ENCODE data around the gene CACHD1. TPM values are rescaled to one million over a fixed set of nuclear protein-coding genes. Genes with fewer than 3 reads are reported as not detected.

CACHD1 gene
- total and polyA plus RNA-seq, 9 of the 15 experiments (the other 6 are each of a cell fraction or from before 2014, with no cell fraction given): 0.07 TPM; not detected in 8

DNA sequence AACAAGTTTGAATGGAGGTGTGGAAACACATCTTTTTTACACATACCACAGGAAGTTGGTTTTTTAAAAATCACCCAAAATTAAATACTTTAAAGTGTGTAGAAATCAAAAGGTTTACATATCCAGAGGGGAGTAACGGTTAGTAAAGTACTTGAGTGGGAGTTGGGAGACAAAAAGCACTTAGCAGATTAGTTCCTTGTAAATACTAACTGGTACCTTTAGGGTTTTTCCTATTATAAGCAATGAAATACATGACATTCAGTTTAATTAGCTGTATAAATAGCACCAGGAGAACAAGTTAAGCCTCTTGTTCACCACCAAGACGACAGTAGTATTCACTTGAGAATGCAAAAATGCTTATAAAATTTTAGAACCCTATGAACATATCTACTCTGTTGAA lies 251.2 kb downstream of the CACHD1 start (continued):
- TF ChIP-seq, protein P1, sequence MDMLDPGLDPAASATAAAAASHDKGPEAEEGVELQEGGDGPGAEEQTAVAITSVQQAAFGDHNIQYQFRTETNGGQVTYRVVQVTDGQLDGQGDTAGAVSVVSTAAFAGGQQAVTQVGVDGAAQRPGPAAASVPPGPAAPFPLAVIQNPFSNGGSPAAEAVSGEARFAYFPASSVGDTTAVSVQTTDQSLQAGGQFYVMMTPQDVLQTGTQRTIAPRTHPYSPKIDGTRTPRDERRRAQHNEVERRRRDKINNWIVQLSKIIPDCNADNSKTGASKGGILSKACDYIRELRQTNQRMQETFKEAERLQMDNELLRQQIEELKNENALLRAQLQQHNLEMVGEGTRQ (CRISPR knock-in tag; IDR thresholded peaks at IDR 0.05): no peak
- TF ChIP-seq MBD2 (IDR thresholded peaks at IDR 0.05; ENCODE audit: borderline replicate concordance, low read depth) (no peak), SMARCE1 (IDR thresholded peaks at IDR 0.05) (no peak), CHCHD3 (CRISPR knock-in tag; IDR thresholded peaks at IDR 0.05) (no peak), ZNF583 (CRISPR knock-in tag; IDR thresholded peaks at IDR 0.05) (no peak)

- in situ Hi-C loops (cut with MboI): no loop called here
- Histone ChIP-seq H3K36me3 (ENCODE audit: control insufficient read depth, insufficient read depth, low read length) (no peaks in the 10 kb centered on the region), H3K9ac (ENCODE audit: insufficient read depth in 1 of 2, low read depth in 2 of 2, low read length in 2 of 2) (no peak overlapping the region), H3K27me3 (ENCODE audit: control insufficient read depth in 2 of 2, insufficient read depth in 2 of 2, low read length in 2 of 2) (no peaks in the 10 kb centered on the region), H3K4me2 (ENCODE audit: insufficient read depth, low read length) (no peak overlapping the region), H2AFZ (ENCODE audit: low read depth, low read length) (no peak overlapping the region), H3K79me2 (ENCODE audit: control insufficient read depth, insufficient read depth, low read length) (no peaks in the 10 kb centered on the region), H3K9me3 (replicated peaks; ENCODE audit: control insufficient read depth, insufficient read depth, low read depth, low read length) (no peaks in the 10 kb centered on the region), H3K27ac (ENCODE audit: extremely low read depth, low read depth, low read length) (no peak overlapping the region), H3K4me3 (no peak overlapping the region), H3K4me1 (replicated peaks in 1 of 2; ENCODE audit: control insufficient read depth in 2 of 2, insufficient read depth in 2 of 2, low read length in 2 of 2) (no peaks in the 10 kb centered on the region), H3K9me1 (ENCODE audit: control insufficient read depth, insufficient read depth, low read length) (no peaks in the 10 kb centered on the region), H4K20me1 (replicated peaks; ENCODE audit: control insufficient read depth, insufficient read depth, low read length) (no peaks in the 10 kb centered on the region)
- ATAC-seq (no peak), DNase-seq (ENCODE audit: extremely low read depth in 1 of 4, low spot score in 3 of 4) (no peak), FAIRE-seq (no peak)
- ChIA-PET CTCF (ENCODE audit: low intra/inter-chr PET ratio) (interaction anchor here (0.5 kb wide), 1 partner anchor 1386 kb away, joined by 5 read pairs; no protein-coding TSS in a partner anchor), POLR2A (interaction anchor here (0.7 kb wide), 1 partner anchor 26 kb away, joined by 3 read pairs; no protein-coding TSS in a partner anchor)
- WGBS (ENCODE audit: insufficient coverage, low coverage, missing lambda C conversion rate): 0% methylated on average over 2 of the region's 2 CpGs
- intact Hi-C loops (cut with micrococcal nuclease): no loop called here
- TF ChIP-seq CEBPG (CRISPR knock-in tag; IDR thresholded peaks at IDR 0.05): no peak
- peak; percentile 41 to 67 for TF ChIP-seq CEBPG (tag; conservative IDR thresholded peaks at IDR 0.05 in 1 of 2, IDR thresholded peaks at IDR 0.05 in 1 of 2)
- TF ChIP-seq ZKSCAN8 (CRISPR knock-in tag; IDR thresholded peaks at IDR 0.05): no peak
- TF ChIP-seq, protein P2, sequence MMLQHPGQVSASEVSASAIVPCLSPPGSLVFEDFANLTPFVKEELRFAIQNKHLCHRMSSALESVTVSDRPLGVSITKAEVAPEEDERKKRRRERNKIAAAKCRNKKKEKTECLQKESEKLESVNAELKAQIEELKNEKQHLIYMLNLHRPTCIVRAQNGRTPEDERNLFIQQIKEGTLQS (IDR thresholded peaks at IDR 0.05): peak; percentile 32; the same call in 1 of the 2 replicates
- TF ChIP-seq, protein P2 (CRISPR knock-in tag; conservative IDR thresholded peaks at IDR 0.05): no peak
- no peak for TF ChIP-seq FOXA3 (CRISPR knock-in tag; conservative IDR thresholded peaks at IDR 0.05 in 1 of 2, IDR thresholded peaks at IDR 0.05 in 1 of 2)
- no peak for TF ChIP-seq WHSC1 (IDR thresholded peaks at IDR 0.05; ENCODE audit: low read length)
- no peak for TF ChIP-seq FOXK1 (CRISPR knock-in tag; IDR thresholded peaks at IDR 0.05; ENCODE audit: borderline replicate concordance)
- no peak for TF ChIP-seq CBFA2T3 (IDR thresholded peaks at IDR 0.05)
- TF ChIP-seq NBN (IDR thresholded peaks at IDR 0.05; ENCODE audit: low read depth): no peak
- no peak for TF ChIP-seq MTF1 (CRISPR knock-in tag; IDR thresholded peaks at IDR 0.05; ENCODE audit: borderline replicate concordance)
- no peak for TF ChIP-seq BACH1 (tag; IDR thresholded peaks at IDR 0.05)
- TF ChIP-seq DPF2 (IDR thresholded peaks at IDR 0.05): no peak
- no peak for TF ChIP-seq POLR3A (IDR thresholded peaks at IDR 0.05; ENCODE audit: borderline replicate concordance, extremely low read depth, insufficient read depth, insufficient read length)
- TF ChIP-seq MTA1 (IDR thresholded peaks at IDR 0.05; ENCODE audit: borderline replicate concordance): no peak
- TF ChIP-seq ETV1 (tag; conservative IDR thresholded peaks at IDR 0.05; ENCODE audit: low read depth): no peak
- BruUV-seq (replicated peaks): no TSS peak
Observed at GRCh38 chr1:64721576-64722145, 251.7 kb downstream of the CACHD1 start.

Data from K562 (cell line).